Measurements from ENCODE around the gene OR52N2. TPM values are rescaled to one million over a fixed set of nuclear protein-coding genes. Genes with fewer than 3 reads are reported as not detected.

OR52N2 gene
- total RNA-seq = not detected in 2 replicates

DNA sequence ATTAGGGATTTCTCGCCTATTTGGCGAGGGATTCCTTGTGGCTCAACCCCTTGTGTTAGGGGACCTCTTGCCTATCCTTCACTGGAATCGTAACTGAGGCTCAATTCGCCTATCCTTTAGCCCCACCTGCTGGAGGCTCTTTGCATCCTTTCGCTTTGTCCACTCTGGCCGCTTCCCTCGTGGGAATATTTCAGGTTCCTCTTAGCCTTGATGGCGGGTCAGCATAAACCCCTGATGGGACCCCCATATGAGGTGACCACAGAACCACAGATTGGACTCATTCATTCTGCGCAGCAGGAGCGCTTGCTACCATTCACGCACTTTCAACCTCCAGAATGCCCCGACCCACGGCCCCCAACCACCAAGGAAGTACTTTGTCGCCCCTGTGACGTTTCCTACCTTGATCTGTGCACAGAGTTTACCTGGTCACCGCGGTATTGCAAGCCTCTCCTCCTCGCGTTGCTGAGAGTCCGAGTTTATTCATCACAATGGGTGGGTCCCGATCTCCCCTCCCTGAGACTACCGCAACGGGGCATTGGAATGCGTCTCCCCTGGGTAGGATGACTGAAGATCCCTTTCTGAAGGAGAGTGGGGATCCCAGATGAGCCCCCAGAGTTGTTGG lies at the start of gene OR52N2:
Gene OR52N2 (plus strand): TSS at position 425 of the 622 bp plus-strand sequence. CDS start 11,412 bp downstream, outside the sequence.
- H3K36me3 ChIP-seq (ENCODE audit: control insufficient read depth, insufficient read depth, low read length) = no peaks in the 10 kb centered on the region
- peaks cover 7% of the 10 kb centered on the region for H3K27me3 ChIP-seq (ENCODE audit: control insufficient read depth, insufficient read depth, low read length)
- peak; percentile 9 for DNase-seq (ENCODE audit: low read depth)
- peak within 1 kb of the TSS; percentile 49 for H3K4me3 ChIP-seq (ENCODE audit: low read depth, low read length)
- peak; percentile 80 for TF ChIP-seq CTCF (IDR thresholded peaks at IDR 0.05; ENCODE audit: insufficient read depth, low read length, poor library complexity, severe bottlenecking)

GRCh38 chr11:5767056-5767455 lies 41.7 kb upstream of the OR52N2 start:
- no peak for DNase-seq (ENCODE audit: low read depth)
- no peaks in the 10 kb centered on the region for H3K27me3 ChIP-seq (ENCODE audit: control insufficient read depth, insufficient read depth, low read length)
- no peak for TF ChIP-seq CTCF (IDR thresholded peaks at IDR 0.05; ENCODE audit: insufficient read depth, low read length, poor library complexity, severe bottlenecking)
- H3K4me3 ChIP-seq (ENCODE audit: low read depth, low read length) = no peak overlapping the region
- H3K36me3 ChIP-seq (ENCODE audit: control insufficient read depth, insufficient read depth, low read length) = no peaks in the 10 kb centered on the region

DNA sequence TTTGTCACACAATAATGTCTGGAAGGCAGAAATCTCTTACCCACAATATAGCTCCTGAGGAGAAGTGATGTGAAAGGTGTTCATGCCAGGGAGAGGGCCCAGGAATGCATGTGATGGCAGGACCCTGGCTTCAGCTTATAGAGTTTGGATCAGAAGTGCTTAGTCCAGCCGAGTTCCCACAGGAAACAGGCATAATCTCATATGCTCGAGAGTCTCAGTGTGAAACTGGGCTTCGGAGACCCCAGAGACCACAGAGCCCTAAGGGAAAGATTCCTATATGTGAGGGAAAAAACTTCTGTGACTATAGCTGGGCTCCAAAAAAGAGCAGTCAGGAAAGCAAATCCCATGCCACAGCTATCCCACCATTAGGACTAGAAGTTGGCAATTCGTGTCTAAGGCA lies 25.5 kb upstream of the OR52N2 start, which contains the start of gene OR52N5:
Gene OR52N5 (minus strand): TSS at position 101 of the 400 bp plus-strand sequence. CDS start 4,721 bp downstream, outside the sequence.
- Histone ChIP-seq H3K27me3 (ENCODE audit: control insufficient read depth, insufficient read depth, low read length) (no peaks in the 10 kb centered on the region), H3K4me3 (ENCODE audit: low read depth, low read length) (no peak within 1 kb of the TSS), H3K36me3 (ENCODE audit: control insufficient read depth, insufficient read depth, low read length) (no peaks in the 10 kb centered on the region)
- DNase-seq (ENCODE audit: low read depth) = no peak
- no peak for TF ChIP-seq CTCF (IDR thresholded peaks at IDR 0.05; ENCODE audit: insufficient read depth, low read length, poor library complexity, severe bottlenecking)

GRCh38 chr11:5791165-5791564 lies 17.6 kb upstream of the OR52N2 start, which contains the start of gene OR52N1:
Gene OR52N1 (minus strand): TSS chr11:5791265. CDS start chr11:5788816, 2,449 bp downstream.
- H3K27me3 ChIP-seq (ENCODE audit: control insufficient read depth, insufficient read depth, low read length) = no peaks in the 10 kb centered on the region

DNA sequence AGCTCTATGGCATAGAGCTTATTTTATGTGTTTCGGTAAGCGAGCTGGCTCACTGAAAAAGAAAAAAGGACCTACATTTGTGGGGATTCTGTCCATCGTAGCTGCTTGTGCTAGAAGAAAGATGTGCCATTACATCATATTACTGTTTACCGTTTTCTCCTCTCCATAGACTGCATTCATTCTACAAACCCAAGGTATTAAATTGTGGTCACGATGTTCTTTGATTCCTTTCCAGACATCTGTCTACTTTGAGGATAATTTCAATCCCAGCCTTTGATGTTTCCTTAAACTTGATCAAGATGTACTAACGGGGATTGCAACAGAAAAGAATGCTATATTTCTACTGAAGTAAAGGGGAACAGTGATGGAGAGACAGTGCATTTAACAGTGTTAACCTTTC lies 12.2 kb upstream of the OR52N2 start:
- Histone ChIP-seq H3K27me3 (ENCODE audit: control insufficient read depth, insufficient read depth, low read length) (no peaks in the 10 kb centered on the region), H3K36me3 (ENCODE audit: control insufficient read depth, insufficient read depth, low read length) (no peaks in the 10 kb centered on the region), H3K4me3 (ENCODE audit: low read depth, low read length) (no peak overlapping the region)
- DNase-seq (ENCODE audit: low read depth) = no peak
- TF ChIP-seq CTCF (IDR thresholded peaks at IDR 0.05; ENCODE audit: insufficient read depth, low read length, poor library complexity, severe bottlenecking) = no peak

More at GRCh38 chr11:5791165-5791564, 17.6 kb upstream of the OR52N2 start, which contains the start of gene OR52N1:
- DNase-seq (ENCODE audit: low read depth) = no peak
- no peak within 1 kb of the TSS for H3K4me3 ChIP-seq (ENCODE audit: low read depth, low read length)
- no peaks in the 10 kb centered on the region for H3K36me3 ChIP-seq (ENCODE audit: control insufficient read depth, insufficient read depth, low read length)
- no peak for TF ChIP-seq CTCF (IDR thresholded peaks at IDR 0.05; ENCODE audit: insufficient read depth, low read length, poor library complexity, severe bottlenecking)

DNA sequence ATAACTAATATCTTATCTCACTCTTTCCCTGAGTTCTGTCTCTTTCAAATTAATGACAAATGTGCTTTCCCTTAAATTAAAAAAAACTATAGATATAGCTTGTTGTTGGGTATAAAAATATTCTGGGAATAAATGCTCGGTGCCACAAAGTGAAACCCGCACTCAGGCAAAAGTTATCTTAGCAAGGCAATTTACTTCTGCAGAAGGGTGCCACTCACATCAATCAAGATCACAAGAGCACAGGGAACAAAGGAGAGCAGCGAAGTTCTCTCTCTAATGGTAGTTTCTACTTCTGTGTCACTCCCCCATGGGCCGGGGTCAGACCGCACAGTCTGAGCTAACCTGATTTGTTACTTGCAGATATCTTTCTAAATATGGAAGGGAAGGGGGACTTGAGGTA lies 4.7 kb upstream of the OR52N2 start:
- DNase-seq (ENCODE audit: low read depth) = no peak
- no peaks in the 10 kb centered on the region for H3K36me3 ChIP-seq (ENCODE audit: control insufficient read depth, insufficient read depth, low read length)
- H3K4me3 ChIP-seq (ENCODE audit: low read depth, low read length) = no peak overlapping the region
- no peak for TF ChIP-seq CTCF (IDR thresholded peaks at IDR 0.05; ENCODE audit: insufficient read depth, low read length, poor library complexity, severe bottlenecking)
- H3K27me3 ChIP-seq (ENCODE audit: control insufficient read depth, insufficient read depth, low read length) = peaks cover 7% of the 10 kb centered on the region

All from kidney epithelial cell (primary cell).